Activated CD8-positive, alpha-beta T cell treated with anti-CD3 and anti-CD28 coated beads, Interleukin-2, amount 10 ng/mL, durations not matched to agents 7 days and 5 days (primary cell): Measurements from ENCODE around the gene E2F3. TPM values are rescaled to one million over a fixed set of nuclear protein-coding genes. Genes with fewer than 3 reads are reported as not detected.

Source experiments
- ATAC-seq: fragments of 150-1000 bp; cut with Tn5 transposase; one replicate; pipeline ENCODE4 v1.10.0; 2021; ENCODE audit warnings: moderate library complexity
- CTCF ChIA-PET: fragments of 350-600 bp; sonication (Branson Sonifier 250); formaldehyde crosslinking; loops from one replicate; lab custom pipeline; 2021; ENCODE audit warnings: antibody characterized with exemption; lab: Charles Lee
- POLR2A ChIA-PET: fragments of 350-600 bp; sonication (Branson Sonifier 250); formaldehyde crosslinking; loops from one replicate; lab custom pipeline; 2021; ENCODE audit warnings: antibody characterized with exemption; lab: Charles Lee
- DNase-seq: peaks from one replicate; pipeline ENCODE4 v3.0.0-alpha.2; 2020
- H3K27ac Mint-ChIP-seq: one replicate; pipeline ENCODE4 v1.8.0; 2021; ENCODE audit warnings: mild to moderate bottlenecking, mixed read lengths
- H3K27me3 Mint-ChIP-seq: one replicate; pipeline ENCODE4 v1.8.0; 2021; ENCODE audit warnings: low read depth, mixed read lengths
- H3K36me3 Mint-ChIP-seq: one replicate; pipeline ENCODE4 v1.8.0; 2021; ENCODE audit warnings: low read depth, mixed read lengths
- H3K4me1 Mint-ChIP-seq: one replicate; pipeline ENCODE4 v1.8.0; 2021; ENCODE audit warnings: low read depth, mixed read lengths
- H3K4me3 Mint-ChIP-seq: one replicate; pipeline ENCODE4 v1.8.0; 2021; ENCODE audit warnings: mild to moderate bottlenecking, mixed read lengths
- H3K9me3 Mint-ChIP-seq: one replicate; pipeline ENCODE4 v1.8.0; 2022; ENCODE audit warnings: mixed read lengths; ENCODE audit not compliant: insufficient read depth
- total RNA-seq, 2 experiments: library from RNA; stranded (reverse); gene quantifications; one replicate each; pipeline ENCODE4 v1.2.3, GENCODE V29; 2021

Gene E2F3
- total RNA-seq, 2 experiments from 2014 or later: 26.7 to 27.4 TPM

- Mint-ChIP-seq H3K36me3 (peaks cover 80% of the 10 kb centered on the region), H3K4me3 (no peak overlapping the region), H3K4me1 (no peaks in the 10 kb centered on the region), H3K9me3 (peaks cover 6% of the 10 kb centered on the region), H3K27ac (no peak overlapping the region), H3K27me3 (no peaks in the 10 kb centered on the region)
- POLR2A ChIA-PET: interaction anchor here (0.6 kb wide), 1 partner anchor 35 kb away, joined by 3 read pairs; the partner anchor contains the start of gene E2F3
- CTCF ChIA-PET: interaction anchor here (0.7 kb wide), 1 partner anchor 12 kb away, joined by 3 read pairs; no protein-coding TSS in a partner anchor
- DNase-seq: no peak
- no peak for ATAC-seq
These were observed 35.0 kb downstream of the E2F3 start for GRCh38 chr6:20436719-20437118.

- no peak overlapping the region for H3K4me3 Mint-ChIP-seq
- peaks cover 78% of the 10 kb centered on the region for H3K36me3 Mint-ChIP-seq
- peaks cover 6% of the 10 kb centered on the region for H3K9me3 Mint-ChIP-seq
- no peaks in the 10 kb centered on the region for H3K4me1 Mint-ChIP-seq
- no peak overlapping the region for H3K27ac Mint-ChIP-seq
- CTCF ChIA-PET: no interaction called here
- no peaks in the 10 kb centered on the region for H3K27me3 Mint-ChIP-seq
- DNase-seq (no peak), ATAC-seq (no peak)
- POLR2A ChIA-PET: no interaction called here
These were observed 36.0 kb downstream of the E2F3 start for GRCh38 chr6:20437639-20438038.

DNA sequence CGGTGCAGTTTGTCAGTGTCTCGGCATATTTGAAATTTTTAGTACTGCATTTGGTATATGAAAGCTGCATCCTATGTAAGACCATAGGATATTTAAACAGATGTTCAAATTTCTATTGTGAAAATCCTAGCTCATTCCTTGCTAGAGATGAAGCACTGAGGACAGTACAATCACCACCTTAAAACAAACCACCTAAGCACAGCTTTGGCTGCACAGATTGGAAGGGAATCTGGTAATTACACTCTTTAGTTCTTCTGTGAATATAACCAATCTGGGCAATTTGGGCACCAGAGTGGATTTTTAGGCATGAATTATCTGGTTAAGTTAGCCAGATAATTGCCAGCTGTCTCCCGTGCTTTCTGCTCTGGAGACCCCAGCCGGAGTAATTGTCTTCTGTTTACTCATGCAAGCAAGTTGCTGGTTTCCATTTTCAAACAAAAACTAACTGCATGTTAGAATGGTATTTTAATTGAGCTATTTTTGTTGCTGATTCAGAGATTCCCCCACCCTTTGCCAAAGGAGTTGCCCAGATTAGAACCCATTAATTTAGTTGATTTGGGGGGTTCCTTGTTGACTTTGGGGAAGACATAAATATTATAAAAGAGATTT, 36.9 kb downstream of the E2F3 start:
- peaks cover 77% of the 10 kb centered on the region for H3K36me3 Mint-ChIP-seq
- no peak for ATAC-seq
- H3K27ac Mint-ChIP-seq: no peak overlapping the region
- H3K9me3 Mint-ChIP-seq: peaks cover 6% of the 10 kb centered on the region
- H3K27me3 Mint-ChIP-seq: no peaks in the 10 kb centered on the region
- no peak for DNase-seq
- H3K4me3 Mint-ChIP-seq: no peak overlapping the region
- CTCF ChIA-PET: no interaction called here
- H3K4me1 Mint-ChIP-seq: no peaks in the 10 kb centered on the region
- POLR2A ChIA-PET: no interaction called here

DNA sequence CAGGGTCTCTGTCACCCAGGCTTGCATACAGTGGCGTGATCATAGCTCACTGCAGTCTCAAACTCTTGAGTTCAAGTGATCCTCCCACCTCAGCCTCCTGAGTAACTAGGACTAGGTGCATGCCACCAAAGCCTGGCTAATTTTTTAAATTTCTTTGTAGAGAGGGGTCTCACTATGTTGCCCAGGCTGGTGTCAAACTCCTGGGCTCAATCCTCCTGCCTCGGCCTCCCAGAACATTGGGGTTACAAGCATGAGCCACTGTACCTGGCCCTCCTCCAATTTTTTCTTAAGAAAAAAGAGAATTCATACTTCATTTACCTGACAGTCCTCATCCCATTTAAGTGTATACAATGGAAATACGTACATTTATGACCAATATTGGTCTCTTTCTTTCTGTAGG, 37.9 kb downstream of the E2F3 start:
- DNase-seq (no peak), ATAC-seq (no peak)
- ChIA-PET CTCF (no interaction called here), POLR2A (no interaction called here)
- Mint-ChIP-seq H3K27me3 (no peaks in the 10 kb centered on the region), H3K9me3 (peaks cover 6% of the 10 kb centered on the region), H3K36me3 (peaks cover 67% of the 10 kb centered on the region), H3K4me1 (no peaks in the 10 kb centered on the region), H3K27ac (no peak overlapping the region), H3K4me3 (no peak overlapping the region)

DNA sequence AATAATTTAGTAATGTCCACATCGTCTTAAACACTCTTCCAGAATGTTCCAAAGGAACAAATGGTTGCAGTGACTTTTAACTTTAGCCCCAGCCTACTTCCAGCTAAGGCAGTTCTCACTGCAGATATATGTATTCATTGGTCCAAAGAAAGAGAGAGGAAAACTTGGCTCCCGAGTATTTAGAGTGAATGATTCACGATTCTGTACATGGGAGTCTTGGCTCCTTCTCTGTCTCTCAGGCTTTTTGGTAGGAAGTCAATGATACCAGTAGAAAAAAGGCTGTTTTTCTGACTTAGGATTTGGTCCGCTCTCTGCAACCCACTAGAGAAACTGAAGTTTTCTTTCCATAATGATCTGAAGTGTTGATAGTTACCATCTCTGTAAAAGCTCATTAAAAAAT, 38.6 kb downstream of the E2F3 start:
- H3K36me3 Mint-ChIP-seq: peaks cover 65% of the 10 kb centered on the region
- no peak overlapping the region for H3K27ac Mint-ChIP-seq
- H3K4me1 Mint-ChIP-seq: no peaks in the 10 kb centered on the region
- CTCF ChIA-PET: no interaction called here
- no peak overlapping the region for H3K4me3 Mint-ChIP-seq
- no peaks in the 10 kb centered on the region for H3K27me3 Mint-ChIP-seq
- POLR2A ChIA-PET: interaction anchor here (0.6 kb wide), 1 partner anchor 316 kb away, joined by 3 read pairs; no protein-coding TSS in a partner anchor
- H3K9me3 Mint-ChIP-seq: peaks cover 6% of the 10 kb centered on the region
- DNase-seq: no peak
- ATAC-seq: no peak

- Mint-ChIP-seq H3K27ac (no peak overlapping the region), H3K9me3 (peaks cover 6% of the 10 kb centered on the region), H3K4me3 (no peak overlapping the region), H3K27me3 (no peaks in the 10 kb centered on the region), H3K4me1 (no peaks in the 10 kb centered on the region), H3K36me3 (peaks cover 64% of the 10 kb centered on the region)
- DNase-seq (no peak), ATAC-seq (no peak)
- POLR2A ChIA-PET: no interaction called here
- CTCF ChIA-PET: no interaction called here
These were observed 39.6 kb downstream of the E2F3 start for GRCh38 chr6:20441236-20441635.

DNA sequence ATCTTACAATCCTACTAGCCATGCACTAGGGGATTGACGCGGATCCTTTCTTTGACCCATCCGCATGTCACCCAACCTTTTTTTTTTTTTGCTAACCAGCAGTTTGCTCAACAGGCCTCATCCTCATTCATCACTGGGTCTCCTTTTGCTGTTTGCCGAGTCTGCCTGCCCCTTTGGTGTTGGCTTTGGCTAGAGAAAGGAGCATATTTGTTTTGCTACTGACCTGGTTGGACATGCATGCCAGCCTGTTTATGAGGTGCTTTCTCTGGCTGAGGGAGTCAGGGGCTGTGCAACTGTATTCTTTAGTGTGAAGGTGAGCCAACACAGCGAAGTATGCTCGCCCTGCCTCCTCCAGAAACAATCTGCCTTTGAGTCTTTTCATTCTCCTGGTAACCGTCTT, 40.2 kb downstream of the E2F3 start:
- ChIA-PET CTCF (no interaction called here), POLR2A (no interaction called here)
- peaks cover 6% of the 10 kb centered on the region for H3K9me3 Mint-ChIP-seq
- no peaks in the 10 kb centered on the region for H3K27me3 Mint-ChIP-seq
- ATAC-seq (no peak), DNase-seq (no peak)
- peaks cover under 1% of the 10 kb centered on the region for H3K4me1 Mint-ChIP-seq
- peaks cover 60% of the 10 kb centered on the region for H3K36me3 Mint-ChIP-seq
- H3K4me3 Mint-ChIP-seq: no peak overlapping the region
- H3K27ac Mint-ChIP-seq: no peak overlapping the region

DNA sequence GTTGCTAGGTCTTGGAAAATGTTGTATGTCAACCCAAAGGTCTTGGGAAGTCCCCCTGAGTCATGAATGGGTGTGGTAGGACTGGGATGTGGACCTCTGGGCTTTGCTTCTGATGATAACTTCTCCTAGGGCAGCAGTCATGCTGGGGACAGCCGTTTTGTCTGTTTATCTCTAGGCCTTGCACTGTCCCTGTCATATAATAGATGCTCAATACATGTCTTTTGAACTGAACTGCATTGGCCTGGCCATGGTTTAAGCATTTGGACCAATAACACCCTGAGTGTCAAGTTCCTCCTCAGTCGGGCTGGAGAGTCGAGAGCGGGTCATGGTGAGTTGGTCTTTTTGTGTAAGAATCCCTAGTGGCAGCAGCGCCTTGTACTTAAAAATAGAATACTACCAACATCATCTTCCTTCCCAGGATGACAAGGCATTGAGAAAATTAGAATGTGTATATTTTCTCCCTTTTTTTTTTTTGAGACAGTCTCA, 43.1 kb downstream of the E2F3 start:
- Mint-ChIP-seq H3K27me3 (no peaks in the 10 kb centered on the region), H3K9me3 (no peaks in the 10 kb centered on the region), H3K36me3 (peaks cover 41% of the 10 kb centered on the region), H3K4me1 (peaks cover 11% of the 10 kb centered on the region), H3K27ac (no peak overlapping the region), H3K4me3 (no peak overlapping the region)
- ATAC-seq (no peak), DNase-seq (no peak)
- POLR2A ChIA-PET: no interaction called here
- CTCF ChIA-PET: interaction anchor here (1.4 kb wide), 2 partner anchors 40 to 83 kb away, joined by 3 read pairs; no protein-coding TSS in a partner anchor

DNA sequence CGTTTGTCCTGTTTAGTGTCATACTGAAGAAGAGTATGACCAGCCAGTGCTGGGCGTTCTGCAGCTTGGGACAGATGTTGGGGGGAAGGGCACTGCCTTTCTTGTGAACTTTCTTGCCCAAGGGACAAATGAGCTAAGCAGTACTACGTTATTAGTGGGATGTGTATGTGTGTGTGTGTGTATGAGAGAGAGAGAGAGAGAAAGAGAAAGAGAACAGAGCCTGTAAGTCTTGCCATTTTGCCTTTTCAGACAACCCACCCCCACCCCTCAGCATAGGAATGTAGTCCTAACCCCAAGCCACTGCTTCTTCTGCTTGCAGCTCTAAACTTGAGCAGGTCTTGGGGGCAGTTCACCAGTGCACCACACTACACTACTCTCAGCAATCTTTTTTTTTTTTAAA, 45.5 kb downstream of the E2F3 start:
- ATAC-seq (no peak), DNase-seq (no peak)
- no peak overlapping the region for H3K27ac Mint-ChIP-seq
- POLR2A ChIA-PET: no interaction called here
- H3K36me3 Mint-ChIP-seq: peaks cover 43% of the 10 kb centered on the region
- no peaks in the 10 kb centered on the region for H3K9me3 Mint-ChIP-seq
- peaks cover 11% of the 10 kb centered on the region for H3K4me1 Mint-ChIP-seq
- no peaks in the 10 kb centered on the region for H3K27me3 Mint-ChIP-seq
- H3K4me3 Mint-ChIP-seq: no peak overlapping the region
- CTCF ChIA-PET: interaction anchor here (2.7 kb wide), 1 partner anchor 42 kb away, joined by 6 read pairs; no protein-coding TSS in a partner anchor

GRCh38 chr6:20447581-20448132, 46.0 kb downstream of the E2F3 start:
- H3K27ac Mint-ChIP-seq: no peak overlapping the region
- no peak overlapping the region for H3K4me3 Mint-ChIP-seq
- POLR2A ChIA-PET: no interaction called here
- DNase-seq (no peak), ATAC-seq (no peak)
- H3K27me3 Mint-ChIP-seq: no peaks in the 10 kb centered on the region
- CTCF ChIA-PET: interaction anchor here (1.0 to 2.7 kb wide), 2 partner anchors 43 to 321 kb away, joined by 3 to 6 read pairs; no protein-coding TSS in a partner anchor
- H3K36me3 Mint-ChIP-seq: peaks cover 40% of the 10 kb centered on the region
- H3K4me1 Mint-ChIP-seq: peaks cover 11% of the 10 kb centered on the region
- H3K9me3 Mint-ChIP-seq: no peaks in the 10 kb centered on the region

GRCh38 chr6:20448828-20449227, 47.1 kb downstream of the E2F3 start:
- H3K4me3 Mint-ChIP-seq: no peak overlapping the region
- no peak for ATAC-seq
- H3K36me3 Mint-ChIP-seq: peaks cover 40% of the 10 kb centered on the region
- no peaks in the 10 kb centered on the region for H3K9me3 Mint-ChIP-seq
- no peaks in the 10 kb centered on the region for H3K27me3 Mint-ChIP-seq
- CTCF ChIA-PET: interaction anchor here (0.9 to 2.7 kb wide), 2 partner anchors 12 to 44 kb away, joined by 3 to 6 read pairs; no protein-coding TSS in a partner anchor
- POLR2A ChIA-PET: no interaction called here
- H3K27ac Mint-ChIP-seq: no peak overlapping the region
- DNase-seq: no peak
- peaks cover 15% of the 10 kb centered on the region for H3K4me1 Mint-ChIP-seq

GRCh38 chr6:20454204-20454824, 52.6 kb downstream of the E2F3 start:
- H3K27me3 Mint-ChIP-seq: no peaks in the 10 kb centered on the region
- DNase-seq (no peak), ATAC-seq (no peak)
- CTCF ChIA-PET: interaction anchor here (3.0 kb wide), 1 partner anchor 49 kb away, joined by 14 read pairs; no protein-coding TSS in a partner anchor
- no peaks in the 10 kb centered on the region for H3K9me3 Mint-ChIP-seq
- POLR2A ChIA-PET: interaction anchor here (0.5 kb wide), 1 partner anchor 18 kb away, joined by 3 read pairs; no protein-coding TSS in a partner anchor
- no peak overlapping the region for H3K4me3 Mint-ChIP-seq
- no peak overlapping the region for H3K27ac Mint-ChIP-seq
- H3K36me3 Mint-ChIP-seq: peaks cover 62% of the 10 kb centered on the region
- peaks cover 13% of the 10 kb centered on the region for H3K4me1 Mint-ChIP-seq
